Measurements from ENCODE around the gene VWF. TPM values are rescaled to one million over a fixed set of nuclear protein-coding genes. Genes with fewer than 3 reads are reported as not detected.

The VWF gene
- total RNA-seq, 1 experiment from 2014 or later = 0.41 TPM

DNA sequence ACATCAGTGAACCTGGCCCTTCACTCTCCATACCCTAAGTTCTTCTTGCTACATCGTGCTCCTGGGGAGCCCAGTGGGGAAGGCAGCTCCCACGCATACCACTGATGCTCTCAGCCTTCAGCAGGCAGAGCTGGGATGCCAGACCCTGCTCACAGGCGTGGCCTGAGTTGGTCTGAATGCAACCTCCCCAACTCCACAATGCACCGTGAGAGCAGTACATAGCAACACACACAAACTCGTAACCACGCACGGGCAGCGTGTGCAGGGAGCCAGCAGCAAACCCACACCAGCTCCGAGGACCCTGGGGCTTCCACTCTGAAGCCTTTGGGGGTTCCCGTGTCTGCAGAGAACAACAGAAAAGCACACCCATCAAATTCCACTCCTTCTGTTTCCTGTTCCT, 216.7 kb downstream of the VWF start:
- TF ChIP-seq, protein P1, sequence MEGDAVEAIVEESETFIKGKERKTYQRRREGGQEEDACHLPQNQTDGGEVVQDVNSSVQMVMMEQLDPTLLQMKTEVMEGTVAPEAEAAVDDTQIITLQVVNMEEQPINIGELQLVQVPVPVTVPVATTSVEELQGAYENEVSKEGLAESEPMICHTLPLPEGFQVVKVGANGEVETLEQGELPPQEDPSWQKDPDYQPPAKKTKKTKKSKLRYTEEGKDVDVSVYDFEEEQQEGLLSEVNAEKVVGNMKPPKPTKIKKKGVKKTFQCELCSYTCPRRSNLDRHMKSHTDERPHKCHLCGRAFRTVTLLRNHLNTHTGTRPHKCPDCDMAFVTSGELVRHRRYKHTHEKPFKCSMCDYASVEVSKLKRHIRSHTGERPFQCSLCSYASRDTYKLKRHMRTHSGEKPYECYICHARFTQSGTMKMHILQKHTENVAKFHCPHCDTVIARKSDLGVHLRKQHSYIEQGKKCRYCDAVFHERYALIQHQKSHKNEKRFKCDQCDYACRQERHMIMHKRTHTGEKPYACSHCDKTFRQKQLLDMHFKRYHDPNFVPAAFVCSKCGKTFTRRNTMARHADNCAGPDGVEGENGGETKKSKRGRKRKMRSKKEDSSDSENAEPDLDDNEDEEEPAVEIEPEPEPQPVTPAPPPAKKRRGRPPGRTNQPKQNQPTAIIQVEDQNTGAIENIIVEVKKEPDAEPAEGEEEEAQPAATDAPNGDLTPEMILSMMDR (IDR thresholded peaks at IDR 0.05; ENCODE audit: insufficient read depth in 1 of 2, low read depth in 1 of 2, low read length in 1 of 2, severe bottlenecking in 1 of 2, unreplicated experiment in 1 of 2) = no peak
- no TSS peak for BruUV-seq (replicated peaks)

DNA sequence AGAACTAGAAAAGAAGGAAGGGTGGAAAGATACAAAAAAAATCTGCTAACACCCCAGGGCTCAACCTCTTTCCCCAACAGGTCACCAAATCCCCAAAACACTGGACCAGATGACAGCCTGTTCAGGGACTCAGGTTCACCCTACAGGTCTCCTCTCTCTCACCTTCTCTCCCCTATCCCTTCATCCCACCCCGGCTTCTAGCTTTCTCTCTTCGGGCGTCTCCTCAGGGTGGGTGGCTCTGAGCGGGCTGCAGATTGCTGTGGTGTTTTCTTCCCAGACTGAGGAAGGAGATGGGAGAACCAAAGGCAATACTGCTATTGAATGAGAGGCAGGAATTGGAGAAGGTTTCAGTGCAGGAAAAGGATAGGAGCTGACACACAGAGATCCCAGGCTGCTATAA, 218.7 kb downstream of the VWF start:
- intact Hi-C loops (cut with micrococcal nuclease; ENCODE audit: unreplicated experiment) = no loop called here
- Mint-ChIP-seq H3K27ac (ENCODE audit: unreplicated experiment) (no peak overlapping the region), H3K4me1 (ENCODE audit: low read depth, unreplicated experiment) (no peaks in the 10 kb centered on the region), H3K27me3 (ENCODE audit: insufficient read depth, unreplicated experiment) (peaks cover 35% of the 10 kb centered on the region), H3K4me3 (ENCODE audit: unreplicated experiment) (no peak overlapping the region), H3K36me3 (ENCODE audit: insufficient read depth, unreplicated experiment) (no peaks in the 10 kb centered on the region), H3K9me3 (ENCODE audit: unreplicated experiment) (no peaks in the 10 kb centered on the region)
- no peak for DNase-seq
- H3K36me3 ChIP-seq (ENCODE audit: control insufficient read depth, insufficient read depth, low read length) = no peaks in the 10 kb centered on the region; the same call in 1 of the 2 replicates
- ChIA-PET POLR2A (no interaction called here), CTCF (no interaction called here)
- no TSS peak for BruUV-seq (replicated peaks)
- H3K4me1 ChIP-seq = no peaks in the 10 kb centered on the region
- TF ChIP-seq, protein P1 (IDR thresholded peaks at IDR 0.05; ENCODE audit: insufficient read depth in 1 of 2, low read depth in 1 of 2, low read length in 1 of 2, severe bottlenecking in 1 of 2, unreplicated experiment in 1 of 2) = no peak
- no peaks in the 10 kb centered on the region for H3K9me3 ChIP-seq
- H3K27me3 ChIP-seq (replicated peaks; ENCODE audit: control insufficient read depth, insufficient read depth, low read length) = no peaks in the 10 kb centered on the region; the same call in none of the 2 replicates
- no peak overlapping the region for H3K4me3 ChIP-seq (ENCODE audit: low read depth, low read length)

More for the DNA sequence above, 216.7 kb downstream of the VWF start:
- H3K4me1 ChIP-seq = no peaks in the 10 kb centered on the region
- ChIA-PET CTCF (no interaction called here), POLR2A (no interaction called here)
- H3K36me3 ChIP-seq (ENCODE audit: control insufficient read depth, insufficient read depth, low read length) = no peaks in the 10 kb centered on the region; the same call in 1 of the 2 replicates
- H3K36me3 Mint-ChIP-seq (ENCODE audit: insufficient read depth, unreplicated experiment) = no peaks in the 10 kb centered on the region
- peaks cover 39% of the 10 kb centered on the region for H3K27me3 Mint-ChIP-seq (ENCODE audit: insufficient read depth, unreplicated experiment)
- no peak for DNase-seq
- H3K9me3 ChIP-seq = no peaks in the 10 kb centered on the region
- intact Hi-C loops (cut with micrococcal nuclease; ENCODE audit: unreplicated experiment) = no loop called here
- no peaks in the 10 kb centered on the region for H3K4me1 Mint-ChIP-seq (ENCODE audit: low read depth, unreplicated experiment)
- H3K4me3 Mint-ChIP-seq (ENCODE audit: unreplicated experiment) = no peak overlapping the region
- peaks cover 2% of the 10 kb centered on the region for H3K27me3 ChIP-seq (replicated peaks; ENCODE audit: control insufficient read depth, insufficient read depth, low read length)
- no peaks in the 10 kb centered on the region for H3K9me3 Mint-ChIP-seq (ENCODE audit: unreplicated experiment)
- no peak overlapping the region for H3K4me3 ChIP-seq (ENCODE audit: low read depth, low read length)
- no peak overlapping the region for H3K27ac Mint-ChIP-seq (ENCODE audit: unreplicated experiment)

DNA sequence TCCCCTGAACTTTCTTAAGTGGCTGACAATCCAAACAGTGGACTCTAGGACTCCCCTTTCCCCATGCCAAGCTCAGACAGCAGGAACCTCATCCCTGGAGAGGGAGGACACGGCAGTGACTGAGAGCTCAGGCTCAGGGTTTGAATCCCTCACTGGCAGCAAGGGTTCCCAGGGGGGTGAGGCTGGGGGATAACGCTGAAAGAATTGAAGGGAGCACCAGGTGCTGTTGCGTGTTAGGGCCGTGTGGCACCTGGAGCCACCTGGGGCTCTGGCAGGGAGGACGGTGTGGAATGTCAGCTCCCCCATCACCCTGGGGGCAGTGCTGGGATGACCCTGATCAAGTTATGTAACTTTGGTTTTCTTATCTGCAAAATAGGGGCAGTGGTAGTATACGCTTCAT, 219.5 kb downstream of the VWF start:
- no peak for DNase-seq
- peaks cover 38% of the 10 kb centered on the region for H3K27me3 Mint-ChIP-seq (ENCODE audit: insufficient read depth, unreplicated experiment)
- H3K4me3 Mint-ChIP-seq (ENCODE audit: unreplicated experiment) = no peak overlapping the region
- no peak overlapping the region for H3K27ac Mint-ChIP-seq (ENCODE audit: unreplicated experiment)
- TF ChIP-seq, protein P1 (IDR thresholded peaks at IDR 0.05; ENCODE audit: insufficient read depth in 1 of 2, low read depth in 1 of 2, low read length in 1 of 2, severe bottlenecking in 1 of 2, unreplicated experiment in 1 of 2) = no peak
- no peaks in the 10 kb centered on the region for H3K4me1 Mint-ChIP-seq (ENCODE audit: low read depth, unreplicated experiment)
- CTCF ChIA-PET = no interaction called here
- BruUV-seq (replicated peaks) = no TSS peak
- Histone ChIP-seq H3K4me1 (no peaks in the 10 kb centered on the region), H3K36me3 (ENCODE audit: control insufficient read depth, insufficient read depth, low read length) (no peaks in the 10 kb centered on the region), H3K4me3 (ENCODE audit: low read depth, low read length) (no peak overlapping the region), H3K9me3 (no peaks in the 10 kb centered on the region), H3K27me3 (replicated peaks; ENCODE audit: control insufficient read depth, insufficient read depth, low read length) (peaks cover under 1% of the 10 kb centered on the region)
- no peaks in the 10 kb centered on the region for H3K9me3 Mint-ChIP-seq (ENCODE audit: unreplicated experiment)
- POLR2A ChIA-PET = no interaction called here
- intact Hi-C loops (cut with micrococcal nuclease; ENCODE audit: unreplicated experiment) = no loop called here
- H3K36me3 Mint-ChIP-seq (ENCODE audit: insufficient read depth, unreplicated experiment) = no peaks in the 10 kb centered on the region

Measured in Caco-2 (cell line).